ENCODE data around the gene TIMM21.

- TF ChIP-seq, protein P1, sequence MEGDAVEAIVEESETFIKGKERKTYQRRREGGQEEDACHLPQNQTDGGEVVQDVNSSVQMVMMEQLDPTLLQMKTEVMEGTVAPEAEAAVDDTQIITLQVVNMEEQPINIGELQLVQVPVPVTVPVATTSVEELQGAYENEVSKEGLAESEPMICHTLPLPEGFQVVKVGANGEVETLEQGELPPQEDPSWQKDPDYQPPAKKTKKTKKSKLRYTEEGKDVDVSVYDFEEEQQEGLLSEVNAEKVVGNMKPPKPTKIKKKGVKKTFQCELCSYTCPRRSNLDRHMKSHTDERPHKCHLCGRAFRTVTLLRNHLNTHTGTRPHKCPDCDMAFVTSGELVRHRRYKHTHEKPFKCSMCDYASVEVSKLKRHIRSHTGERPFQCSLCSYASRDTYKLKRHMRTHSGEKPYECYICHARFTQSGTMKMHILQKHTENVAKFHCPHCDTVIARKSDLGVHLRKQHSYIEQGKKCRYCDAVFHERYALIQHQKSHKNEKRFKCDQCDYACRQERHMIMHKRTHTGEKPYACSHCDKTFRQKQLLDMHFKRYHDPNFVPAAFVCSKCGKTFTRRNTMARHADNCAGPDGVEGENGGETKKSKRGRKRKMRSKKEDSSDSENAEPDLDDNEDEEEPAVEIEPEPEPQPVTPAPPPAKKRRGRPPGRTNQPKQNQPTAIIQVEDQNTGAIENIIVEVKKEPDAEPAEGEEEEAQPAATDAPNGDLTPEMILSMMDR (IDR thresholded peaks at IDR 0.05; ENCODE audit: low read depth, low read length), result no peak
- TF ChIP-seq, protein P2, sequence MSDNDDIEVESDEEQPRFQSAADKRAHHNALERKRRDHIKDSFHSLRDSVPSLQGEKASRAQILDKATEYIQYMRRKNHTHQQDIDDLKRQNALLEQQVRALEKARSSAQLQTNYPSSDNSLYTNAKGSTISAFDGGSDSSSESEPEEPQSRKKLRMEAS (IDR thresholded peaks at IDR 0.05; ENCODE audit: low read depth, low read length), result no peak
- TF ChIP-seq MYC (IDR thresholded peaks at IDR 0.05; ENCODE audit: low read depth, low read length) (no peak), POLR2A (IDR thresholded peaks at IDR 0.05; ENCODE audit: extremely low read depth, insufficient read length) (no peak)
Measured at GRCh38 chr18:74185860-74186259, 37.5 kb downstream of the TIMM21 start.
